Endothelial cell of umbilical vein (primary cell): ENCODE results near the gene MACF1. TPM values are rescaled to one million over a fixed set of nuclear protein-coding genes. Genes with fewer than 3 reads are reported as not detected.
A peak's percentile ranks its signal among the peaks of the same experiment; 100 is the strongest.

Experiments
- BruUV-seq: library from RNA; stranded (reverse); fragments of 400-500 nt; replicated peaks from 2 replicates; lab custom pipeline; 2021; lab: Mats Ljungman, UMichigan
- CTCF ChIA-PET: fragments of 300-600, 350-600 bp; sonication (Branson Sonifier 250); formaldehyde crosslinking; loops from one replicate; lab custom pipeline; 2021; ENCODE audit warnings: antibody characterized with exemption, inconsistent platforms; lab: Charles Lee
- POLR2A ChIA-PET: fragments of 300-600, 350-600 bp; sonication (Branson Sonifier 250); formaldehyde crosslinking; loops from one replicate; lab custom pipeline; 2021; ENCODE audit warnings: antibody characterized with exemption, inconsistent platforms; lab: Charles Lee
- DNase-seq: peaks from one replicate; pipeline ENCODE4 v3.0.0-alpha.2; 2011; ENCODE audit warnings: low read depth, low spot score
- FAIRE-seq: peaks from 2 replicates; lab custom pipeline; 2011; peaks lifted over from hg19 to GRCh38; lab: Jason Lieb, UNC
- H2AFZ ChIP-seq: 2 replicates; pipeline ENCODE4 v1.6.0; 2012; ENCODE audit warnings: low read depth, low read length, control low read depth, inconsistent platforms
- H3K27ac ChIP-seq: 2 replicates; pipeline ENCODE4 v1.5.1; 2011; ENCODE audit warnings: low read depth, mild to moderate bottlenecking, control low read depth, low read length, moderate library complexity; ENCODE audit not compliant: insufficient read depth
- H3K27me3 ChIP-seq, 2 experiments: 2 replicates each; pipeline versions ENCODE4 v1.6.0 to v1.6.1; 2011; ENCODE audit warnings: low read length in 2 of 2, mixed read lengths in 1 of 2; ENCODE audit not compliant: control insufficient read depth in 2 of 2, insufficient read depth in 2 of 2
- H3K36me3 ChIP-seq, 2 experiments: 2 replicates in 1 of 2; 3 replicates in 1 of 2; pipeline ENCODE4 v1.5.1; 2011; ENCODE audit warnings: low read length in 2 of 2, mild to moderate bottlenecking in 1 of 2, moderate library complexity in 1 of 2; ENCODE audit not compliant: control insufficient read depth in 2 of 2, insufficient read depth in 2 of 2; ENCODE audit errors: extremely low read depth in 1 of 2
- H3K4me1 ChIP-seq: 3 replicates; pipeline ENCODE4 v1.5.1; 2011; ENCODE audit warnings: mild to moderate bottlenecking, low read length; ENCODE audit not compliant: control insufficient read depth, insufficient read depth; ENCODE audit errors: extremely low read depth
- H3K4me2 ChIP-seq: 2 replicates; pipeline ENCODE4 v1.6.1; 2011; ENCODE audit warnings: low read length, control low read depth, mixed read lengths; ENCODE audit not compliant: insufficient read depth
- H3K4me3 ChIP-seq, 3 experiments: fragments of 200-600 bp in 1 of 3; sonication (generic), shearing (Covaris generic) in 1 of 3; replicated peaks in 1 of 3; 2 replicates each; pipeline ENCODE4 v1.5.1; 2011 to 2016; ENCODE audit warnings: control low read depth in 3 of 3, low read length in 3 of 3, mild to moderate bottlenecking in 2 of 3, inconsistent platforms in 1 of 3, low read depth in 1 of 3, moderate library complexity in 1 of 3; ENCODE audit not compliant: insufficient read depth in 1 of 3
- H3K79me2 ChIP-seq: 2 replicates; pipeline ENCODE4 v1.6.0; 2012; ENCODE audit warnings: low read length, inconsistent platforms; ENCODE audit not compliant: control insufficient read depth, insufficient read depth
- H3K9ac ChIP-seq: replicated peaks from 2 replicates; pipeline ENCODE3; 2011; ENCODE audit warnings: low read length, control low read depth; ENCODE audit not compliant: insufficient read depth; ENCODE audit errors: extremely low read depth
- H3K9me1 ChIP-seq: replicated peaks from 3 replicates; pipeline ENCODE4 v1.6.0; 2011; ENCODE audit warnings: mild to moderate bottlenecking, low read length; ENCODE audit not compliant: control insufficient read depth, insufficient read depth; ENCODE audit errors: extremely low read depth
- H3K9me3 ChIP-seq: replicated peaks from 2 replicates; pipeline ENCODE4 v1.5.1; 2012; ENCODE audit warnings: low read length, inconsistent platforms; ENCODE audit not compliant: control insufficient read depth, insufficient read depth
- H4K20me1 ChIP-seq: replicated peaks from 2 replicates; pipeline ENCODE3; 2011; ENCODE audit warnings: mild to moderate bottlenecking, low read length; ENCODE audit not compliant: control insufficient read depth, insufficient read depth; ENCODE audit errors: extremely low read depth
- FOS ChIP-seq: IDR thresholded peaks from 2 replicates; pipeline ENCODE4 v1.6.1; 2011; ENCODE audit warnings: mild to moderate bottlenecking, low read length, moderate library complexity, borderline replicate concordance; ENCODE audit not compliant: insufficient read depth
- GATA2 ChIP-seq: IDR thresholded peaks from 2 replicates; pipeline ENCODE4 v1.7.0; 2011; ENCODE audit warnings: low read depth, mild to moderate bottlenecking, moderate library complexity, mixed read lengths, low read length; ENCODE audit not compliant: insufficient read length, insufficient read depth
- JUN ChIP-seq: IDR thresholded peaks from 2 replicates; pipeline ENCODE4 v1.6.1; 2011; ENCODE audit warnings: borderline replicate concordance, low read depth; ENCODE audit not compliant: insufficient read length, insufficient read depth
- MYC ChIP-seq: IDR thresholded peaks from one replicate; pipeline ENCODE4 v1.6.1; 2011; ENCODE audit warnings: mild to moderate bottlenecking, low read depth, low read length
- POLR2A ChIP-seq: IDR thresholded peaks from 2 replicates; pipeline ENCODE4 v1.6.1; 2012; ENCODE audit warnings: low read depth, mild to moderate bottlenecking, control low read depth, low read length
- POLR2AphosphoS5 ChIP-seq: IDR thresholded peaks from 2 replicates; pipeline ENCODE4 v1.6.1; 2012; ENCODE audit warnings: low read depth, mild to moderate bottlenecking, control low read depth, low read length, moderate library complexity; ENCODE audit not compliant: insufficient read depth
- dilution Hi-C: fragments of 300-500 bp; cut with MboI; formaldehyde crosslinking; loops from one replicate; pipeline ENCODE4 v1.15.0; 2019; ENCODE audit warnings: low sequenced_read_pairs; ENCODE audit not compliant: extremely low pct_ligation_motif_present
- intact Hi-C: fragments of 100-400 bp; cut with micrococcal nuclease; formaldehyde crosslinking; loops from one replicate; pipeline ENCODE4 v1.10.0; 2022
- polyA plus RNA-seq, 4 experiments: library from polyadenylated mRNA; depleted of rRNA in 3 of 4; stranded (reverse) in 3 of 4; unstranded in 1 of 4; fragments of >200 nt; gene quantifications; 2 replicates each; pipeline versions ENCODE4 v1.2.1 to v1.2.3, GENCODE V29; 2011 to 2012; ENCODE audit warnings: missing spikeins in 1 of 4
- total RNA-seq: library from RNA; stranded (reverse); gene quantifications from 2 replicates; pipeline ENCODE4 v1.2.3, GENCODE V29; 2021
- TF ChIP-seq, protein P1 (sequence below): IDR thresholded peaks from 2 replicates; pipeline ENCODE4 v1.6.1; 2011; ENCODE audit not compliant: insufficient read depth, insufficient read length
- TF ChIP-seq, protein P2 (sequence below), 2 donors: IDR thresholded peaks; 1 replicate in 1 of 2; 2 replicates in 1 of 2; pipeline ENCODE4 v1.5.1; 2011; ENCODE audit warnings: low read length in 2 of 2, mild to moderate bottlenecking in 2 of 2, moderate library complexity in 2 of 2, control low read depth in 1 of 2, inconsistent platforms in 1 of 2, low read depth in 1 of 2; ENCODE audit not compliant: insufficient read depth in 1 of 2; ENCODE audit errors: extremely low read depth in 1 of 2

Gene MACF1
- total and polyA plus RNA-seq, 2 donors (not counting 3 experiments of a cell fraction or from before 2014, with no cell fraction given): 122 to 587 TPM

DNA sequence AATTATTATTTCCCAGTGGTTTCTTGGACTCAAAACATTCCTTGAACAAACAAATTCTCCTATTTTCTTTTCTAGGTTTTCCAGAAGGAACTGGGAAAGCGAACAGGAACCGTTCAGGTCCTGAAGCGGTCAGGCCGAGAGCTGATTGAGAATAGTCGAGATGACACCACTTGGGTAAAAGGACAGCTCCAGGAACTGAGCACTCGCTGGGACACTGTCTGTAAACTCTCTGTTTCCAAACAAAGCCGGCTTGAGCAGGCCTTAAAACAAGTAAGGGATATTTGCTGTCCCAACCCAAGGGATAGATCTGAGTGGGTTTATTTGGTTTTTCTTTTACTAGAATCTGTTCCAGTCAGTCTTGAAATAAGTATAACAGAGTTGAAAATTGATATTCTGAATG is 247.6 kb downstream of the MACF1 start:
- H3K9me1 ChIP-seq: no peaks in the 10 kb centered on the region
- peaks cover 58 to 59% of the 10 kb centered on the region in 2 experiments for H3K36me3 ChIP-seq
- TF ChIP-seq POLR2A: no peak
- TF ChIP-seq POLR2AphosphoS5: no peak
- TF ChIP-seq FOS: no peak
- TF ChIP-seq, protein P1, sequence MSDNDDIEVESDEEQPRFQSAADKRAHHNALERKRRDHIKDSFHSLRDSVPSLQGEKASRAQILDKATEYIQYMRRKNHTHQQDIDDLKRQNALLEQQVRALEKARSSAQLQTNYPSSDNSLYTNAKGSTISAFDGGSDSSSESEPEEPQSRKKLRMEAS: no peak
- TF ChIP-seq, protein P2, sequence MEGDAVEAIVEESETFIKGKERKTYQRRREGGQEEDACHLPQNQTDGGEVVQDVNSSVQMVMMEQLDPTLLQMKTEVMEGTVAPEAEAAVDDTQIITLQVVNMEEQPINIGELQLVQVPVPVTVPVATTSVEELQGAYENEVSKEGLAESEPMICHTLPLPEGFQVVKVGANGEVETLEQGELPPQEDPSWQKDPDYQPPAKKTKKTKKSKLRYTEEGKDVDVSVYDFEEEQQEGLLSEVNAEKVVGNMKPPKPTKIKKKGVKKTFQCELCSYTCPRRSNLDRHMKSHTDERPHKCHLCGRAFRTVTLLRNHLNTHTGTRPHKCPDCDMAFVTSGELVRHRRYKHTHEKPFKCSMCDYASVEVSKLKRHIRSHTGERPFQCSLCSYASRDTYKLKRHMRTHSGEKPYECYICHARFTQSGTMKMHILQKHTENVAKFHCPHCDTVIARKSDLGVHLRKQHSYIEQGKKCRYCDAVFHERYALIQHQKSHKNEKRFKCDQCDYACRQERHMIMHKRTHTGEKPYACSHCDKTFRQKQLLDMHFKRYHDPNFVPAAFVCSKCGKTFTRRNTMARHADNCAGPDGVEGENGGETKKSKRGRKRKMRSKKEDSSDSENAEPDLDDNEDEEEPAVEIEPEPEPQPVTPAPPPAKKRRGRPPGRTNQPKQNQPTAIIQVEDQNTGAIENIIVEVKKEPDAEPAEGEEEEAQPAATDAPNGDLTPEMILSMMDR (IDR thresholded peaks at IDR 0.05; ENCODE audit: extremely low read depth in 1 of 2, insufficient read depth in 1 of 2, low read depth in 1 of 2, low read length in 2 of 2): no peak
- no peak for TF ChIP-seq MYC
- H3K27ac ChIP-seq: peak overlapping the region; percentile 20
- H3K27me3 ChIP-seq: no peaks in the 10 kb centered on the region
- peaks cover 32% of the 10 kb centered on the region for H3K4me1 ChIP-seq
- BruUV-seq: no TSS peak
- dilution Hi-C loops: no loop called here
- no peaks in the 10 kb centered on the region for H4K20me1 ChIP-seq
- H3K79me2 ChIP-seq: peaks cover 12% of the 10 kb centered on the region
- no peak overlapping the region for H3K4me2 ChIP-seq
- H3K9me3 ChIP-seq: no peaks in the 10 kb centered on the region
- intact Hi-C loops: no loop called here
- FAIRE-seq: no peak
- no peak overlapping the region for H2AFZ ChIP-seq
- POLR2A ChIA-PET: no interaction called here
- DNase-seq: no peak
- no peak overlapping the region for H3K4me3 ChIP-seq
- no peak overlapping the region for H3K9ac ChIP-seq
- CTCF ChIA-PET: no interaction called here

DNA sequence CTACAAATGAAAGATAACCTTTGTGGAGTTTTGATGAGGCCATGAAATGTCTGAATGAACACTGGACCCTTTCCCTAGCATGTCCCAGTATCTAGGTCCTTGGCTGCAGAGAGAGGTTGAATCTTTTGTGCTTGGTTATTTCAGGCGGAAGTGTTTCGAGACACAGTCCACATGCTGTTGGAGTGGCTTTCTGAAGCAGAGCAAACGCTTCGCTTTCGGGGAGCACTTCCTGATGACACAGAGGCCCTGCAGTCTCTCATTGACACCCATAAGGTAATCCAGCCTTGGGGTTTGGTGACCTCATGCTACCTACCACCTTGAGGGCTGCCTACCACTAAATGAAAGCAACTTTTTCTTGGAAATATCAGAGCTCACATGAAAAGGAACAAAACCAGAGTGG is 248.0 kb downstream of the MACF1 start:
- no peak overlapping the region for H3K27ac ChIP-seq
- no peaks in the 10 kb centered on the region for H3K9me1 ChIP-seq
- dilution Hi-C loops: no loop called here
- ChIA-PET POLR2A (no interaction called here), CTCF (no interaction called here)
- peaks cover 13% of the 10 kb centered on the region for H3K79me2 ChIP-seq
- no peak for TF ChIP-seq POLR2AphosphoS5
- no peak for TF ChIP-seq POLR2A
- no peak for TF ChIP-seq GATA2
- no peak for TF ChIP-seq MYC
- no peak for TF ChIP-seq JUN
- TF ChIP-seq, protein P2 (IDR thresholded peaks at IDR 0.05; ENCODE audit: extremely low read depth in 1 of 2, insufficient read depth in 1 of 2, low read depth in 1 of 2, low read length in 2 of 2): no peak
- FAIRE-seq (no peak), DNase-seq (no peak)
- H2AFZ ChIP-seq: no peak overlapping the region
- intact Hi-C loops: no loop called here
- no peaks in the 10 kb centered on the region for H3K9me3 ChIP-seq
- H3K4me2 ChIP-seq: no peak overlapping the region
- H4K20me1 ChIP-seq: no peaks in the 10 kb centered on the region
- no peak overlapping the region for H3K4me3 ChIP-seq
- no peak overlapping the region for H3K9ac ChIP-seq
- H3K4me1 ChIP-seq: peaks cover 32% of the 10 kb centered on the region
- peaks cover 56 to 60% of the 10 kb centered on the region in 2 experiments for H3K36me3 ChIP-seq
- no TSS peak for BruUV-seq
- H3K27me3 ChIP-seq: no peaks in the 10 kb centered on the region
